H9 (cell line): ENCODE measurements around the gene CD86. TPM values are rescaled to one million over a fixed set of nuclear protein-coding genes. Genes with fewer than 3 reads are reported as not detected.
A peak's percentile ranks its signal among the peaks of the same experiment; 100 is the strongest.

Experiments used
- DNase-seq: peaks from one replicate; pipeline ENCODE4 v3.0.0-alpha.2; 2017
- H2AFZ ChIP-seq: one replicate; pipeline ENCODE4 v1.6.1; 2013; ENCODE audit warnings: mild to moderate bottlenecking, low read length, control low read depth, moderate library complexity
- H2AK5ac ChIP-seq: 2 replicates; pipeline ENCODE4 v1.6.1; 2013; ENCODE audit warnings: low read length, control low read depth, mixed read lengths; ENCODE audit not compliant: insufficient read length
- H2BK120ac ChIP-seq: one replicate; pipeline ENCODE4 v1.6.1; 2013; ENCODE audit warnings: low read depth, mild to moderate bottlenecking, low read length, control low read depth, inconsistent platforms; ENCODE audit not compliant: poor library complexity, severe bottlenecking
- H2BK12ac ChIP-seq: 2 replicates; pipeline ENCODE4 v1.6.1; 2013; ENCODE audit warnings: low read length, control low read depth, mixed read lengths, low read depth; ENCODE audit not compliant: insufficient read length
- H2BK15ac ChIP-seq: 2 replicates; pipeline ENCODE4 v1.6.1; 2013; ENCODE audit warnings: low read depth, low read length, control low read depth
- H2BK20ac ChIP-seq: one replicate; pipeline ENCODE4 v1.6.1; 2013; ENCODE audit warnings: low read depth, mild to moderate bottlenecking, low read length, control low read depth, inconsistent platforms; ENCODE audit not compliant: poor library complexity, severe bottlenecking
- H2BK5ac ChIP-seq: 2 replicates; pipeline ENCODE4 v1.6.1; 2013; ENCODE audit warnings: low read length, control low read depth, mixed read lengths; ENCODE audit not compliant: insufficient read length
- H3K14ac ChIP-seq: 2 replicates; pipeline ENCODE4 v1.6.1; 2013; ENCODE audit warnings: low read length, control low read depth; ENCODE audit not compliant: insufficient read depth
- H3K18ac ChIP-seq: 2 replicates; pipeline ENCODE4 v1.6.1; 2013; ENCODE audit warnings: low read depth, mild to moderate bottlenecking, mixed read lengths, low read length, control low read depth; ENCODE audit not compliant: insufficient read length
- H3K23ac ChIP-seq: 2 replicates; pipeline ENCODE4 v1.6.1; 2013; ENCODE audit warnings: low read length, control low read depth, mixed read lengths, low read depth; ENCODE audit not compliant: insufficient read length
- H3K23me2 ChIP-seq: 2 replicates; pipeline ENCODE4 v1.6.1; 2013; ENCODE audit warnings: low read depth, mild to moderate bottlenecking, mixed read lengths, low read length, control low read depth; ENCODE audit not compliant: insufficient read length, poor library complexity, severe bottlenecking
- H3K27ac ChIP-seq: 2 replicates; pipeline ENCODE4 v1.5.1; 2013; ENCODE audit warnings: low read length, control low read depth, mixed read lengths, low read depth; ENCODE audit not compliant: insufficient read length
- H3K27me3 ChIP-seq: 2 replicates; pipeline ENCODE4 v1.6.1; 2013; ENCODE audit warnings: low read length, control low read depth, inconsistent platforms; ENCODE audit not compliant: insufficient read depth
- H3K4ac ChIP-seq: 2 replicates; pipeline ENCODE4 v1.6.1; 2013; ENCODE audit warnings: low read depth, mild to moderate bottlenecking, control low read depth, inconsistent platforms, low read length, moderate library complexity
- H3K4me1 ChIP-seq: 2 replicates; pipeline ENCODE4 v1.6.1; 2013; ENCODE audit warnings: low read length, control low read depth, inconsistent platforms; ENCODE audit not compliant: insufficient read depth
- H3K4me2 ChIP-seq: 2 replicates; pipeline ENCODE4 v1.6.1; 2013; ENCODE audit warnings: low read length, control low read depth, mixed read lengths; ENCODE audit not compliant: insufficient read length, insufficient read depth
- H3K56ac ChIP-seq: 2 replicates; pipeline ENCODE4 v1.6.1; 2013; ENCODE audit warnings: low read depth, mild to moderate bottlenecking, mixed read lengths, low read length, control low read depth; ENCODE audit not compliant: insufficient read length
- H3K79me1 ChIP-seq: 2 replicates; pipeline ENCODE4 v1.6.1; 2013; ENCODE audit warnings: low read depth, mild to moderate bottlenecking, moderate library complexity, low read length, control low read depth, inconsistent platforms; ENCODE audit not compliant: insufficient read depth, poor library complexity, severe bottlenecking
- H3K79me2 ChIP-seq: 2 replicates; pipeline ENCODE4 v1.6.1; 2013; ENCODE audit warnings: low read length, control low read depth, inconsistent platforms; ENCODE audit not compliant: insufficient read depth
- H3K9ac ChIP-seq: 2 replicates; pipeline ENCODE4 v1.6.1; 2013; ENCODE audit warnings: low read length, control low read depth, mixed read lengths; ENCODE audit not compliant: insufficient read length; ENCODE audit errors: extremely low read depth
- H3K9me3 ChIP-seq: one replicate; pipeline ENCODE4 v1.6.1; 2013; ENCODE audit warnings: low read depth, low read length, inconsistent platforms; ENCODE audit not compliant: control insufficient read depth
- H3T11ph ChIP-seq: one replicate; pipeline ENCODE4 v1.6.1; 2013; ENCODE audit warnings: mild to moderate bottlenecking, low read length, control low read depth, inconsistent platforms
- H4K20me1 ChIP-seq: one replicate; pipeline ENCODE4 v1.6.1; 2013; ENCODE audit not compliant: control insufficient read depth, insufficient read length, insufficient read depth
- H4K5ac ChIP-seq: 2 replicates; pipeline ENCODE4 v1.6.1; 2013; ENCODE audit warnings: low read depth, mild to moderate bottlenecking, mixed read lengths, low read length, control low read depth; ENCODE audit not compliant: insufficient read length
- H4K8ac ChIP-seq: replicated peaks from 2 replicates; pipeline ENCODE4 v1.6.1; 2013; ENCODE audit warnings: low read length, control low read depth, mixed read lengths, low read depth; ENCODE audit not compliant: insufficient read length
- H4K91ac ChIP-seq: 2 replicates; pipeline ENCODE4 v1.6.1; 2013; ENCODE audit warnings: low read depth, mild to moderate bottlenecking, moderate library complexity, mixed read lengths, low read length, control low read depth; ENCODE audit not compliant: insufficient read length
- H3K27ac Mint-ChIP-seq, 3 experiments: 2 replicates in 2 of 3; 3 replicates in 1 of 3; pipeline ENCODE4 v1.8.0; 2020 to 2021; ENCODE audit warnings: mixed read lengths in 3 of 3, mild to moderate bottlenecking in 1 of 3, moderate library complexity in 1 of 3
- H3K27me3 Mint-ChIP-seq: 2 replicates; pipeline ENCODE4 v1.8.0; 2021; ENCODE audit warnings: low read depth, mild to moderate bottlenecking, moderate library complexity, mixed read lengths
- H3K36me3 Mint-ChIP-seq, 3 experiments: 2 replicates in 2 of 3; 3 replicates in 1 of 3; pipeline ENCODE4 v1.8.0; 2020 to 2021; ENCODE audit warnings: low read depth in 3 of 3, mixed read lengths in 3 of 3; ENCODE audit not compliant: insufficient read depth in 1 of 3
- H3K4me1 Mint-ChIP-seq, 2 experiments: 2 replicates each; pipeline ENCODE4 v1.8.0; 2020; ENCODE audit warnings: mixed read lengths in 2 of 2
- H3K4me3 Mint-ChIP-seq, 2 experiments: 2 replicates in 1 of 2; 3 replicates in 1 of 2; pipeline ENCODE4 v1.8.0; 2020 to 2021; ENCODE audit warnings: mild to moderate bottlenecking in 2 of 2, mixed read lengths in 2 of 2, moderate library complexity in 1 of 2
- H3K9me3 Mint-ChIP-seq, 2 experiments: 2 replicates in 1 of 2; 3 replicates in 1 of 2; pipeline ENCODE4 v1.8.0; 2020; ENCODE audit warnings: mild to moderate bottlenecking in 2 of 2, mixed read lengths in 2 of 2, moderate library complexity in 1 of 2
- CTCF ChIP-seq: fragments of 200-600 bp; sonication (generic); conservative IDR thresholded peaks from 3 replicates; pipeline ENCODE4 v1.8.0; 2021; ENCODE audit warnings: antibody characterized with exemption, mild to moderate bottlenecking
- WGBS: extraction: QIAGEN DNeasy Blood & Tissue Kit; methylation state at CpG from one replicate; pipeline ENCODE4 v1.1.7; 2013; ENCODE audit warnings: missing lambda C conversion rate, low lambda C conversion rate, mixed read lengths; ENCODE audit not compliant: insufficient read length; ENCODE audit errors: extremely low coverage; 5-methylcytosine and 5-hydroxymethylcytosine counted together
- total RNA-seq: library from RNA; stranded (reverse); gene quantifications from 2 replicates; pipeline ENCODE4 v1.2.1, GENCODE V29; 2021

The CD86 gene
- total RNA-seq, 1 experiment from 2014 or later = not detected

- no peak overlapping the region for H3K14ac ChIP-seq
- Mint-ChIP-seq H3K9me3 (peaks cover 0 to 1% of the 10 kb centered on the region in 2 experiments; a peak in 1 of 5 replicates), H3K4me3 (no peak overlapping the region), H3K36me3 (no peaks in the 10 kb centered on the region), H3K27ac (peak overlapping the region in 1 of 3 experiments; percentile 26; a peak in 2 of 7 replicates), H3K27me3 (no peaks in the 10 kb centered on the region), H3K4me1 (peaks cover 5 to 7% of the 10 kb centered on the region in 2 experiments; a peak in 3 of 4 replicates)
- no peak overlapping the region for H3K4ac ChIP-seq
- H4K5ac ChIP-seq = no peak overlapping the region
- no peaks in the 10 kb centered on the region for H3K79me1 ChIP-seq
- H2BK15ac ChIP-seq = no peak overlapping the region
- no peaks in the 10 kb centered on the region for H3K9me3 ChIP-seq
- no peak overlapping the region for H3K18ac ChIP-seq
- no peaks in the 10 kb centered on the region for H3K23me2 ChIP-seq
- H3K56ac ChIP-seq = no peak overlapping the region
- no peak overlapping the region for H2BK120ac ChIP-seq
- H2BK20ac ChIP-seq = no peak overlapping the region
- H3K23ac ChIP-seq = no peak overlapping the region
- no peak overlapping the region for H2AFZ ChIP-seq
- H2BK5ac ChIP-seq = no peak overlapping the region
- WGBS = no CpG with 5 or more reads among the region's 6 CpGs
- no peak overlapping the region for H3K4me2 ChIP-seq
- DNase-seq = no peak
- no peak overlapping the region for H2AK5ac ChIP-seq
- no peaks in the 10 kb centered on the region for H3K4me1 ChIP-seq
- no peaks in the 10 kb centered on the region for H3K27me3 ChIP-seq
- TF ChIP-seq CTCF = no peak
- no peaks in the 10 kb centered on the region for H4K20me1 ChIP-seq
- H3T11ph ChIP-seq = no peak overlapping the region
- no peak overlapping the region for H3K27ac ChIP-seq
- no peak overlapping the region for H4K8ac ChIP-seq
- no peak overlapping the region for H2BK12ac ChIP-seq
- H4K91ac ChIP-seq = no peak overlapping the region
- H3K79me2 ChIP-seq = no peaks in the 10 kb centered on the region
- no peak overlapping the region for H3K9ac ChIP-seq
Observed at GRCh38 chr3:122066331-122067213, 11.4 kb downstream of the CD86 start.
